GM10248 (cell line): ENCODE measurements around the gene LTF.
"Not testable (repeated sequence)": the region's sequence is repeated elsewhere in the genome, so short reads cannot be mapped to it uniquely, and the experiment has no call there.

Source experiments
- CTCF ChIA-PET: fragments of 300-600 bp; sonication (Branson Sonifier 250); formaldehyde crosslinking; extraction: SDS; loops from one replicate; lab custom pipeline; 2021; ENCODE audit warnings: antibody characterized with exemption; lab: Yijun Ruan, JAX
- POLR2A ChIA-PET: fragments of 350-650 bp; sonication (Branson Sonifier 250); formaldehyde crosslinking; extraction: SDS; loops from one replicate; lab custom pipeline; 2020; ENCODE audit warnings: antibody characterized with exemption; lab: Yijun Ruan, JAX
- DNase-seq: peaks from one replicate; pipeline ENCODE4 v3.0.0; 2012; ENCODE audit errors: extremely low spot score
- TF ChIP-seq, protein P1 (sequence below): IDR thresholded peaks from 2 replicates; pipeline ENCODE4 v1.5.1; 2012; ENCODE audit warnings: mild to moderate bottlenecking, low read depth; ENCODE audit errors: extremely low read depth, missing control alignments, control extremely low read depth

LTF gene

GRCh38 chr3:46427916-46428833, 36.5 kb downstream of the LTF start:
- CTCF ChIA-PET = interaction anchor here (1.5 kb wide), 1 partner anchor 15 kb away, joined by 4 read pairs; no protein-coding TSS in a partner anchor
- POLR2A ChIA-PET = no interaction called here
- no peak for DNase-seq

DNA sequence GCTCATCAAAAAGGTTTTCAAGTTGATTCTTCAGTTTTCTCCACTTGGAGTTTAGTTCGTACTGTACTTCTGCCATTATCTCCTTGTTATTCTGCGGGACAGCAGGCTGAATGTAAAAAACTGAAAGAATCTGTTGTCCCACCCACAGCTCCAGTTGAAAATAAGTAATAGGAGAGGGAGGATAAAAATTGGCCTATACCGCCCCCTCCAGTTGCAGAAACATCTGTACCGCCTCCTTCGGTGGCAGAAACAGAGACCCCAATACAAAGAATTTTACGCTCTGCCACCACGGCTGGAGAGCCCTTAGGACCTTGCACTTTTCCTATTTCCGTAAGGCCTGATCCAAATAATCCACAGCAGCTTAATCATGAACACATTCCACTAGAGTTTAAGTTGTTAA, 37.3 kb downstream of the LTF start:
- POLR2A ChIA-PET, DNase-seq: not testable (repeated sequence)
- CTCF ChIA-PET = interaction anchor here (1.5 to 1.9 kb wide), 2 partner anchors 11 to 16 kb away, joined by 4 to 5 read pairs; no protein-coding TSS in a partner anchor

More at GRCh38 chr3:46427916-46428833, 36.5 kb downstream of the LTF start:
- TF ChIP-seq, protein P1, sequence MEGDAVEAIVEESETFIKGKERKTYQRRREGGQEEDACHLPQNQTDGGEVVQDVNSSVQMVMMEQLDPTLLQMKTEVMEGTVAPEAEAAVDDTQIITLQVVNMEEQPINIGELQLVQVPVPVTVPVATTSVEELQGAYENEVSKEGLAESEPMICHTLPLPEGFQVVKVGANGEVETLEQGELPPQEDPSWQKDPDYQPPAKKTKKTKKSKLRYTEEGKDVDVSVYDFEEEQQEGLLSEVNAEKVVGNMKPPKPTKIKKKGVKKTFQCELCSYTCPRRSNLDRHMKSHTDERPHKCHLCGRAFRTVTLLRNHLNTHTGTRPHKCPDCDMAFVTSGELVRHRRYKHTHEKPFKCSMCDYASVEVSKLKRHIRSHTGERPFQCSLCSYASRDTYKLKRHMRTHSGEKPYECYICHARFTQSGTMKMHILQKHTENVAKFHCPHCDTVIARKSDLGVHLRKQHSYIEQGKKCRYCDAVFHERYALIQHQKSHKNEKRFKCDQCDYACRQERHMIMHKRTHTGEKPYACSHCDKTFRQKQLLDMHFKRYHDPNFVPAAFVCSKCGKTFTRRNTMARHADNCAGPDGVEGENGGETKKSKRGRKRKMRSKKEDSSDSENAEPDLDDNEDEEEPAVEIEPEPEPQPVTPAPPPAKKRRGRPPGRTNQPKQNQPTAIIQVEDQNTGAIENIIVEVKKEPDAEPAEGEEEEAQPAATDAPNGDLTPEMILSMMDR = no peak

- CTCF ChIA-PET = interaction anchor here (1.9 kb wide), 1 partner anchor 12 kb away, joined by 5 read pairs; no protein-coding TSS in a partner anchor
- DNase-seq, POLR2A ChIA-PET: not testable (repeated sequence)
Observed at GRCh38 chr3:46426476-46426875, 38.2 kb downstream of the LTF start.

GRCh38 chr3:46423588-46423987, 41.1 kb downstream of the LTF start:
- no peak for DNase-seq
- TF ChIP-seq, protein P1 = no peak
- POLR2A ChIA-PET = no interaction called here
- CTCF ChIA-PET = interaction anchor here (1.1 to 1.4 kb wide), 2 partner anchors 8 to 16 kb away, joined by 3 to 5 read pairs; partner anchors contain the start of genes CCR5AS and CCRL2

DNA sequence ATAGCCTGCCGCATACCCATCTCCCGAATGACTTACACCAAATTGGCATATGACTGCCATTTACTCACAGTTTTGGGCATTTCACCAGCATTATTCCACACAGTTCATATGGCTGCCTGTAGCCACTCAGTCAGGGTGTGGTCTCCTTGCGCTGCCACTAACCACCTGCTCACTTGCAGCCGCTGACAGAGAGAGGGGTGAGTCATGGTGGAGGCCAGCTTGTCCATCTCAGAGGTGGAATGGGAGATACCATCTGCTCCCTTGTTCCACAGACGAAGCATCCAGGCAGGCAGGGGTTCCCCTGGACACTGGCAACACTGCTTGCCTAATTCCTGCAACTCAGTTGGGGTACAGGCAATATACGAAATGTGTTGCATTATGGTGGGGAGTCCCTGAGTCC, 42.1 kb downstream of the LTF start:
- DNase-seq = no peak
- ChIA-PET CTCF (no interaction called here), POLR2A (no interaction called here)
- TF ChIP-seq, protein P1 = no peak

DNA sequence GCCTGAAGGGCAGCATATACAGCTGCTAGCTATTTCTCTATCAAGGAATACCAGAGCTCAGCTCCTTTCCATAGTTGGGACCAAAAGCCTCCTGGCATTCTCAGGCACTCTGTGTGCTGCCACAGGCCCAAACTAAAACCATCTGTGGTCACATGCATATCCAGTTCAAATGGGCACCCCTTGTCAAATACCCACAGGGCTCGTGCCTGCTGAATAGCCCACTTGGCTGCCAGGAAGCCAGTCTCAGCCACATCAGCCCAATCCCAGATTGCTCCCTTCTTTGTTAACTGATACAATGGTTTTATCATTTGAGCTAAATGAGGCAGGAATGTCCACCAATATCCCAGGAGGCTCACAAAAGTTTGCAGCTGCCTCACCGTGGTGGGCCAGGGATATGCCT, 43.8 kb downstream of the LTF start:
- POLR2A ChIA-PET = no interaction called here
- CTCF ChIA-PET = interaction anchor here (1.5 kb wide), 1 partner anchor 10 kb away, joined by 3 read pairs; no protein-coding TSS in a partner anchor
- DNase-seq = no peak
- TF ChIP-seq, protein P1 = no peak

GRCh38 chr3:46419816-46420215, 44.9 kb downstream of the LTF start:
- no peak for DNase-seq
- CTCF ChIA-PET = interaction anchor here (1.0 kb wide), 1 partner anchor 55 kb away, joined by 3 read pairs; no protein-coding TSS in a partner anchor
- TF ChIP-seq, protein P1 = no peak
- POLR2A ChIA-PET = no interaction called here
